Measurements from ENCODE around the gene SERPINA5.

- TF ChIP-seq CTCF (IDR thresholded peaks at IDR 0.05; ENCODE audit: low read depth, low read length) (no peak), MYC (IDR thresholded peaks at IDR 0.05; ENCODE audit: low read depth, low read length) (no peak)
Measured at GRCh38 chr14:94640721-94641631, 59.8 kb downstream of the SERPINA5 start.

All from NB4 (cell line).